ENCODE measurements around the gene FBXO22.

DNA sequence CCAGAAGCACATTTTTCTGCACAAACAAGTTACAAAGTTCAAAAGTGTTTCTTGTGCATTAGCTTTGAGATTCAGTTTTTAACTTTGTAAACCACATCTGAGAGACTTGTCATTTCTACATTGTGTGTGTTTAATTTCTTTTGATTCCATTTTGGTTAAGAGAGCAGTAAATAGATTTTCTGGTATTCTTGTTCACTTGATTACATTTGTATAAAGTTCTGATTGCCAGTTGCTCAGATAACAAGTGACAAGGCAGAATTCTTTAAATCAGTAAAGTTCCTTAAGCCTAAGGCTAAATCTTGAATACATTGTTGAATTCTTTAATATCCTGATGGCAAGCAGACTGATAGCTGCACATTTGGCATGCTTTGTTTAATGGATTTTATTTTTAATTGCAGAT lies 3.1 kb upstream of the FBXO22 start:
- TF ChIP-seq, protein P1, sequence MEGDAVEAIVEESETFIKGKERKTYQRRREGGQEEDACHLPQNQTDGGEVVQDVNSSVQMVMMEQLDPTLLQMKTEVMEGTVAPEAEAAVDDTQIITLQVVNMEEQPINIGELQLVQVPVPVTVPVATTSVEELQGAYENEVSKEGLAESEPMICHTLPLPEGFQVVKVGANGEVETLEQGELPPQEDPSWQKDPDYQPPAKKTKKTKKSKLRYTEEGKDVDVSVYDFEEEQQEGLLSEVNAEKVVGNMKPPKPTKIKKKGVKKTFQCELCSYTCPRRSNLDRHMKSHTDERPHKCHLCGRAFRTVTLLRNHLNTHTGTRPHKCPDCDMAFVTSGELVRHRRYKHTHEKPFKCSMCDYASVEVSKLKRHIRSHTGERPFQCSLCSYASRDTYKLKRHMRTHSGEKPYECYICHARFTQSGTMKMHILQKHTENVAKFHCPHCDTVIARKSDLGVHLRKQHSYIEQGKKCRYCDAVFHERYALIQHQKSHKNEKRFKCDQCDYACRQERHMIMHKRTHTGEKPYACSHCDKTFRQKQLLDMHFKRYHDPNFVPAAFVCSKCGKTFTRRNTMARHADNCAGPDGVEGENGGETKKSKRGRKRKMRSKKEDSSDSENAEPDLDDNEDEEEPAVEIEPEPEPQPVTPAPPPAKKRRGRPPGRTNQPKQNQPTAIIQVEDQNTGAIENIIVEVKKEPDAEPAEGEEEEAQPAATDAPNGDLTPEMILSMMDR (IDR thresholded peaks at IDR 0.05), result no peak
- TF ChIP-seq POLR2A (IDR thresholded peaks at IDR 0.05), result no peak

All from Peyer's patch (tissue), 4 donors.